Measurements from ENCODE around the gene E2F4. TPM values are rescaled to one million over a fixed set of nuclear protein-coding genes. Genes with fewer than 3 reads are reported as not detected.

The E2F4 gene
- total RNA-seq, 1 donor from 2014 or later, result 78.1 TPM

DNA sequence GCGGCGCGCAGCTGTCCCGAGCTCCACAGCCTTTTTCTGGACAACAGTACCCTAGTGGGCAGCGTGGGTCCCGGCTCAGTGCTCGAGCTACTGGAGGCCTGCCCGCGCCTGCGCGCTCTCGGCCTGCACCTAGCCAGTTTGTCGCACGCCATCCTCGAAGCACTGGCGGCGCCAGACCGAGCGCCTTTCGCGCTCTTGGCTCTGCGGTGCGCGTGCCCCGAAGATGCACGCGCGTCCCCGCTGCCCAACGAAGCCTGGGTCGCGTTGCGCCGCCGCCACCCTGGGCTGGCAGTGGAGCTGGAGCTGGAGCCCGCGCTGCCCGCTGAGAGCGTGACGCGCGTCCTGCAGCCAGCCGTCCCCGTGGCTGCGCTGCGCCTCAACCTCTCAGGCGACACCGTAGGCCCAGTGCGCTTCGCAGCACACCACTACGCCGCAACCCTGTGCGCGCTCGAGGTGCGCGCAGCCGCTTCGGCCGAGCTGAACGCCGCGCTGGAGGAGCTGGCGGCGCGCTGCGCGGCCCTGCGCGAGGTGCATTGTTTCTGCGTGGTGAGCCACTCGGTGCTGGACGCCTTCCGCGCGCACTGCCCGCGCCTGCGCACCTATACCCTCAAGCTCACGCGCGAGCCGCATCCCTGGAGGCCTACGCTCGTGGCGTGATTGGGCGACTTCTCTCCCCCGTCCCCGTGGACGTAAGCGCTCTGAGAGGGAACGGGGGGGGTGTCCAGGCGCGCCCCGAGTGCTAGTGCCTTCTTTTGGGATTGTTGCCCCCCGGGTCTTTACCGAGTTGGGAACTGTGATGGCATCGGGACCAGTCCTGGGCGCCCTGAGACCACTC lies 28.6 kb upstream of the E2F4 start:
- intact Hi-C loops (cut with DNase I), result no loop called here
- peaks cover 60% of the 10 kb centered on the region for H3K4me1 ChIP-seq
- DNase-seq (ENCODE audit: extremely low spot score in 2 of 2), result no peak

DNA sequence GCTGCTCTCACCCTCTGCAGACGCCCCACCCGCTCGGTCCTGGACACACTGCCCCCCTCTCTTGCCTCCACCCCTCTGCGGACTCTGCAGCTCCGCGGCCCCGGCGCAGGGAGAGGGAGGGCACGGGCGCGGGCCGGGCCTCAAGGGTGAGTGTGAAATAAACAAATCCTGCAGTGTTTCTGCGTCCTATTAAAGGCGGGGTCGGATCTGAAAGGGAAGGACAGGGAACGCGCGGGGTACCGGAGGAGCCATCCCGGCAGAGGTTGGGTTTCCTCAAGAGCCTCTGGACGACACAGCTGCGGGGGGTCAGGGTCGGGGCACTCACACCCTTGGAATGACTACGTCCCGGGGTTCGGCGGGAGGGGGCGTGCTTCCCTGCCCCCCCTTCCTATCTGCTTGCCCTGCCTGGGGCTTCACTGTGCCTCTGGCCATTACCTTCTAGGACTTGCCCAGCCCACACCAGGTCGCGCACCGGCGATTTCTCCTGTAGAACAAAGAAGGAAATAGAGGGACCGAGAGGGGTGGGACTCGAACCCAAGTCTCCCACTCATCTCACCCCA lies 27.9 kb upstream of the E2F4 start:
- TF ChIP-seq POLR2AphosphoS5 (IDR thresholded peaks at IDR 0.05; ENCODE audit: insufficient read depth in 1 of 2, low read depth in 1 of 2) (peak in 1 of 2 donors; percentile 56), POLR2A (IDR thresholded peaks at IDR 0.05) (no peak)
- TF ChIP-seq, protein P1, sequence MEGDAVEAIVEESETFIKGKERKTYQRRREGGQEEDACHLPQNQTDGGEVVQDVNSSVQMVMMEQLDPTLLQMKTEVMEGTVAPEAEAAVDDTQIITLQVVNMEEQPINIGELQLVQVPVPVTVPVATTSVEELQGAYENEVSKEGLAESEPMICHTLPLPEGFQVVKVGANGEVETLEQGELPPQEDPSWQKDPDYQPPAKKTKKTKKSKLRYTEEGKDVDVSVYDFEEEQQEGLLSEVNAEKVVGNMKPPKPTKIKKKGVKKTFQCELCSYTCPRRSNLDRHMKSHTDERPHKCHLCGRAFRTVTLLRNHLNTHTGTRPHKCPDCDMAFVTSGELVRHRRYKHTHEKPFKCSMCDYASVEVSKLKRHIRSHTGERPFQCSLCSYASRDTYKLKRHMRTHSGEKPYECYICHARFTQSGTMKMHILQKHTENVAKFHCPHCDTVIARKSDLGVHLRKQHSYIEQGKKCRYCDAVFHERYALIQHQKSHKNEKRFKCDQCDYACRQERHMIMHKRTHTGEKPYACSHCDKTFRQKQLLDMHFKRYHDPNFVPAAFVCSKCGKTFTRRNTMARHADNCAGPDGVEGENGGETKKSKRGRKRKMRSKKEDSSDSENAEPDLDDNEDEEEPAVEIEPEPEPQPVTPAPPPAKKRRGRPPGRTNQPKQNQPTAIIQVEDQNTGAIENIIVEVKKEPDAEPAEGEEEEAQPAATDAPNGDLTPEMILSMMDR (IDR thresholded peaks at IDR 0.05), result no peak
- intact Hi-C loops (cut with DNase I), result no loop called here

More for the DNA sequence above, 28.6 kb upstream of the E2F4 start:
- H3K4me3 ChIP-seq, result peak overlapping the region; percentile 44 to 45
- no peak for TF ChIP-seq POLR2A (IDR thresholded peaks at IDR 0.05)
- no peak for TF ChIP-seq POLR2AphosphoS5 (IDR thresholded peaks at IDR 0.05; ENCODE audit: insufficient read depth in 1 of 2, low read depth in 1 of 2)
- TF ChIP-seq, protein P1 (IDR thresholded peaks at IDR 0.05), result no peak
- no peaks in the 10 kb centered on the region for H3K36me3 ChIP-seq
- no peaks in the 10 kb centered on the region for H3K27me3 ChIP-seq
- H3K27ac ChIP-seq, result peak overlapping the region; percentile 76
- no peaks in the 10 kb centered on the region for H3K9me3 ChIP-seq

DNA sequence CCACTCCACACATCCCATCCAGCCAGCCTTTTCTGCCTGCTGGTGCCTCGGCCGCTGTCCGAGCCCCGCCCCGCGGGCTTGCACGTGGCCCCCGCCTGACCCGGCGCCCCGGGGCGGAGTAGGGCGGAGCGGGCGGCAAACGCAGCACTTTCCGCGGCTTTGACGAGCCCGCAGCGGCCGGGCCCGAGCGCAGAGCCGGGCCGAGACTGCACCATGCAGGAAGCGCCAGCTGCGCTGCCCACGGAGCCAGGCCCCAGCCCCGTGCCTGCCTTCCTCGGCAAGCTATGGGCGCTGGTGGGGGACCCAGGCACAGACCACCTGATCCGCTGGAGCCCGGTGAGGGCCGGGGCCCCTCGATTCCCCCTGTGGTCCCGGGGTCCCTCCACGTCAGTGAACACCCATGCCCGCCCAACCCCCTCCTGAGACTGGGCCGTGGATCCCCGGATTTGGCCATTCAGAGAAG lies 27.3 kb upstream of the E2F4 start, which contains the start of gene HSF4:
TSS of gene HSF4 (plus strand) at position 147 of the 463 bp plus-strand sequence. CDS start at position 214, 67 bp downstream.
- peak within 1 kb of the TSS; percentile 76 for H3K27ac ChIP-seq
- DNase-seq (ENCODE audit: extremely low spot score in 2 of 2), result no peak
- H3K4me3 ChIP-seq, result peak within 1 kb of the TSS; percentile 44 to 45
- H3K4me1 ChIP-seq, result peaks cover 60% of the 10 kb centered on the region
- H3K27me3 ChIP-seq, result no peaks in the 10 kb centered on the region
- intact Hi-C loops (cut with DNase I), result no loop called here
- TF ChIP-seq POLR2AphosphoS5 (IDR thresholded peaks at IDR 0.05; ENCODE audit: insufficient read depth in 1 of 2, low read depth in 1 of 2), result peak in 1 of 2 donors; percentile 34
- TF ChIP-seq, protein P1 (IDR thresholded peaks at IDR 0.05), result no peak
- TF ChIP-seq POLR2A (IDR thresholded peaks at IDR 0.05), result peak in 1 of 2 donors; percentile 35
- no peaks in the 10 kb centered on the region for H3K9me3 ChIP-seq
- no peaks in the 10 kb centered on the region for H3K36me3 ChIP-seq

More for the DNA sequence above, 27.9 kb upstream of the E2F4 start:
- Histone ChIP-seq H3K27me3 (no peaks in the 10 kb centered on the region), H3K27ac (peak overlapping the region; percentile 76), H3K4me3 (peak overlapping the region; percentile 44 to 45), H3K4me1 (peaks cover 59% of the 10 kb centered on the region), H3K9me3 (no peaks in the 10 kb centered on the region), H3K36me3 (no peaks in the 10 kb centered on the region)
- DNase-seq (ENCODE audit: extremely low spot score in 2 of 2), result no peak

DNA sequence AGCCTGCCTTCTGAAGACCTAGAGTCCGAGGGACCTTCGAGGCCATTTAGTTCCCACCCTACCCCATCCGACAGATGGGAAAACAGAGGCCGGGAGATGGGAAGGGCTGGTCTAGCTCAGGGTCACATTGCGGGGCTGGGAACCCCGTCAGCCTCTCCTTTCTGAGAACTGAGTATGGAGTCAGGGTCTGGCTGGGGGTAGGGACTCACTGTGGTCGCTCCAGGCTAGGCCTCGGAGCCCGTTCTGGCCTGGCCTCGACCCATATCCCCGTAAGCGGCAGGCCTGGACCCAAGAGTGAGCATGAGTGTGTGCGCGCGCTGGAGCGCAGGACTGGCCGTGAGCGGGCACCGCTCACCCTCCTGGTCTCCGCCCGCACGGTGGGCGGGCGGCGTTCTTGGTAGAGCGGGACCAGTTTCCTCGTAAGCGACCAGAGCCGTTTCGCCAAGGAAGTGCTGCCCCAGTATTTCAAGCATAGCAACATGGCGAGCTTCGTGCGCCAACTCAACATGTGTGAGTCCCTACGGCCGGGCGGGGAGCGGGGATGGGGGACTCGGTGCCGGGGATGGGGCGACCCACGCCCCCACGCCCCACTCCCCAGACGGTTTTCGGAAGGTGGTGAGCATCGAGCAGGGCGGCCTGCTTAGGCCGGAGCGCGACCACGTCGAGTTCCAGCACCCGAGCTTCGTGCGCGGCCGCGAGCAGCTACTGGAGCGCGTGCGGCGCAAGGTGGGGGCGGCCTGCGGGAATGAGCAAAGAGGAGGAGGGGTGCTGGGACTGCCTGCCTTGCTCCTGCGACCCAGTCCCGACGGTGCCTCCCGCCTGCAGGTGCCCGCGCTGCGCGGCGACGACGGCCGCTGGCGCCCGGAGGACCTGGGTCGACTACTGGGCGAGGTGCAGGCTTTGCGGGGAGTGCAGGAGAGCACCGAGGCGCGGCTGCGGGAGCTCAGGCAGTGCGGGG lies 26.6 kb upstream of the E2F4 start:
- no peaks in the 10 kb centered on the region for H3K27me3 ChIP-seq
- TF ChIP-seq, protein P1 (IDR thresholded peaks at IDR 0.05), result no peak
- TF ChIP-seq POLR2A (IDR thresholded peaks at IDR 0.05) (no peak), POLR2AphosphoS5 (IDR thresholded peaks at IDR 0.05; ENCODE audit: insufficient read depth in 1 of 2, low read depth in 1 of 2) (no peak)
- peak overlapping the region; percentile 44 to 45 for H3K4me3 ChIP-seq

More for the DNA sequence above, 26.6 kb upstream of the E2F4 start:
- peaks cover 65% of the 10 kb centered on the region for H3K4me1 ChIP-seq
- no peaks in the 10 kb centered on the region for H3K36me3 ChIP-seq
- peak overlapping the region; percentile 76 for H3K27ac ChIP-seq
- H3K9me3 ChIP-seq, result no peaks in the 10 kb centered on the region
- no peak for DNase-seq (ENCODE audit: extremely low spot score in 2 of 2)
- intact Hi-C loops (cut with DNase I), result no loop called here
